ENCODE data around the gene KCTD17.

KCTD17 gene

GRCh38 chr22:37103656-37104452, 52.3 kb downstream of the KCTD17 start:
- no peak for DNase-seq (ENCODE audit: low read depth in 2 of 2)

GRCh38 chr22:37105154-37105553, 53.6 kb downstream of the KCTD17 start:
- no peak for DNase-seq (ENCODE audit: low read depth in 2 of 2)

- no peak for DNase-seq (ENCODE audit: low read depth in 2 of 2)
Measured at GRCh38 chr22:37105990-37106389, 54.4 kb downstream of the KCTD17 start.

GRCh38 chr22:37107816-37108621, 56.5 kb downstream of the KCTD17 start:
- no peak for DNase-seq (ENCODE audit: low read depth in 2 of 2)

- no peak for DNase-seq (ENCODE audit: low read depth in 2 of 2)
Measured at GRCh38 chr22:37109242-37109917, 57.8 kb downstream of the KCTD17 start, which contains the start of gene TMPRSS6. TMPRSS6 (minus strand) TSS chr22:37109713; CDS start chr22:37103417, 6,296 bp downstream.

GRCh38 chr22:37111156-37111717, 59.7 kb downstream of the KCTD17 start:
- DNase-seq (ENCODE audit: low read depth in 2 of 2): no peak

- no peak for DNase-seq (ENCODE audit: low read depth in 2 of 2)
Measured at GRCh38 chr22:37112084-37112728, 60.7 kb downstream of the KCTD17 start.
